WTC11 (cell line): ENCODE data around the gene CLEC3B.

Experiments used
- ESRRA ChIP-seq: sonication (generic); formaldehyde crosslinking; IDR thresholded peaks from 2 replicates; pipeline ENCODE4 v1.8.1; 2022; ENCODE audit warnings: mild to moderate bottlenecking, missing genetic modification reagents, borderline replicate concordance
- FOXK1 ChIP-seq: sonication (generic); formaldehyde crosslinking; IDR thresholded peaks from 2 replicates; pipeline ENCODE4 v1.8.0; 2022; ENCODE audit warnings: mild to moderate bottlenecking, moderate library complexity, missing genetic modification reagents
- SP1 ChIP-seq: sonication (generic); formaldehyde crosslinking; conservative IDR thresholded peaks from 2 replicates; pipeline ENCODE4 v1.8.1; 2022; ENCODE audit warnings: missing genetic modification reagents
- ZBTB21 ChIP-seq: sonication (generic); formaldehyde crosslinking; IDR thresholded peaks from 2 replicates; pipeline ENCODE4 v1.8.1; 2023; ENCODE audit warnings: mild to moderate bottlenecking, missing genetic modification reagents, borderline replicate concordance
- ZNF121 ChIP-seq: sonication (generic); formaldehyde crosslinking; IDR thresholded peaks from 2 replicates; pipeline ENCODE4 v1.8.0; 2023; ENCODE audit warnings: missing genetic modification reagents
- TF ChIP-seq, protein P1 (sequence below): fragments of 200-600 bp; IDR thresholded peaks from 2 replicates; pipeline ENCODE4 v1.8.0; 2022; ENCODE audit warnings: antibody characterized with exemption
- TF ChIP-seq, protein P2 (sequence below): sonication (generic); formaldehyde crosslinking; IDR thresholded peaks from 2 replicates; pipeline ENCODE4 v1.8.1; 2022; ENCODE audit warnings: low read depth, missing genetic modification reagents, borderline replicate concordance
- TF ChIP-seq, protein P3 (sequence below): sonication (generic); formaldehyde crosslinking; IDR thresholded peaks from 2 replicates; pipeline ENCODE4 v1.8.0; 2023; ENCODE audit warnings: missing genetic modification reagents
- TF ChIP-seq, protein P4 (sequence below): sonication (generic); formaldehyde crosslinking; IDR thresholded peaks from 2 replicates; pipeline ENCODE4 v1.8.1; 2023; ENCODE audit warnings: mild to moderate bottlenecking, missing genetic modification reagents, moderate library complexity

DNA sequence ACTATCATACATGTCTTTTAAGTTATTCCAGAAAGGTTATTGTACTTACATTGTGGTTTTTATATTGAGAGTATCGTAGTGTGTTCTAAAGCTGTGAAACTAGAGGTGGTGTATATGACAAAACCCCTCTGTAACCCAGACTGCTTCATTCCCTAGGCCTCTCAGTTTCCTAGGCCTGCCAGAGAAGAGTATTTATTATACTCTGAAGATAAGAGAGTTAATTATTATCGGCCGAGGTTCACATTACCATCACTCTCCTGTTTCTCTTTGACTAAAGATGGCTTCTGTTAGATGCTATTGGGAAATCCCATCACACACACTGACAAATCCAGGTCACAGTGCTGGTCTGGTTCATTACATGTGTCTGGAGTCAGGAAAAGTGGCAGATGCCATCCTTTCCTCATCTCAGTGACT is 29.5 kb upstream of the CLEC3B start:
- TF ChIP-seq, protein P1, sequence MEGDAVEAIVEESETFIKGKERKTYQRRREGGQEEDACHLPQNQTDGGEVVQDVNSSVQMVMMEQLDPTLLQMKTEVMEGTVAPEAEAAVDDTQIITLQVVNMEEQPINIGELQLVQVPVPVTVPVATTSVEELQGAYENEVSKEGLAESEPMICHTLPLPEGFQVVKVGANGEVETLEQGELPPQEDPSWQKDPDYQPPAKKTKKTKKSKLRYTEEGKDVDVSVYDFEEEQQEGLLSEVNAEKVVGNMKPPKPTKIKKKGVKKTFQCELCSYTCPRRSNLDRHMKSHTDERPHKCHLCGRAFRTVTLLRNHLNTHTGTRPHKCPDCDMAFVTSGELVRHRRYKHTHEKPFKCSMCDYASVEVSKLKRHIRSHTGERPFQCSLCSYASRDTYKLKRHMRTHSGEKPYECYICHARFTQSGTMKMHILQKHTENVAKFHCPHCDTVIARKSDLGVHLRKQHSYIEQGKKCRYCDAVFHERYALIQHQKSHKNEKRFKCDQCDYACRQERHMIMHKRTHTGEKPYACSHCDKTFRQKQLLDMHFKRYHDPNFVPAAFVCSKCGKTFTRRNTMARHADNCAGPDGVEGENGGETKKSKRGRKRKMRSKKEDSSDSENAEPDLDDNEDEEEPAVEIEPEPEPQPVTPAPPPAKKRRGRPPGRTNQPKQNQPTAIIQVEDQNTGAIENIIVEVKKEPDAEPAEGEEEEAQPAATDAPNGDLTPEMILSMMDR: no peak
- TF ChIP-seq SP1 (CRISPR knock-in tag): no peak
- no peak for TF ChIP-seq ZBTB21 (CRISPR knock-in tag)
- TF ChIP-seq ESRRA (CRISPR knock-in tag): no peak
- TF ChIP-seq, protein P2, sequence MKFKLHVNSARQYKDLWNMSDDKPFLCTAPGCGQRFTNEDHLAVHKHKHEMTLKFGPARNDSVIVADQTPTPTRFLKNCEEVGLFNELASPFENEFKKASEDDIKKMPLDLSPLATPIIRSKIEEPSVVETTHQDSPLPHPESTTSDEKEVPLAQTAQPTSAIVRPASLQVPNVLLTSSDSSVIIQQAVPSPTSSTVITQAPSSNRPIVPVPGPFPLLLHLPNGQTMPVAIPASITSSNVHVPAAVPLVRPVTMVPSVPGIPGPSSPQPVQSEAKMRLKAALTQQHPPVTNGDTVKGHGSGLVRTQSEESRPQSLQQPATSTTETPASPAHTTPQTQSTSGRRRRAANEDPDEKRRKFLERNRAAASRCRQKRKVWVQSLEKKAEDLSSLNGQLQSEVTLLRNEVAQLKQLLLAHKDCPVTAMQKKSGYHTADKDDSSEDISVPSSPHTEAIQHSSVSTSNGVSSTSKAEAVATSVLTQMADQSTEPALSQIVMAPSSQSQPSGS (CRISPR knock-in tag): no peak
- TF ChIP-seq, protein P3, sequence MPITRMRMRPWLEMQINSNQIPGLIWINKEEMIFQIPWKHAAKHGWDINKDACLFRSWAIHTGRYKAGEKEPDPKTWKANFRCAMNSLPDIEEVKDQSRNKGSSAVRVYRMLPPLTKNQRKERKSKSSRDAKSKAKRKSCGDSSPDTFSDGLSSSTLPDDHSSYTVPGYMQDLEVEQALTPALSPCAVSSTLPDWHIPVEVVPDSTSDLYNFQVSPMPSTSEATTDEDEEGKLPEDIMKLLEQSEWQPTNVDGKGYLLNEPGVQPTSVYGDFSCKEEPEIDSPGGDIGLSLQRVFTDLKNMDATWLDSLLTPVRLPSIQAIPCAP: no peak
- no peak for TF ChIP-seq FOXK1 (CRISPR knock-in tag)
- TF ChIP-seq, protein P4, sequence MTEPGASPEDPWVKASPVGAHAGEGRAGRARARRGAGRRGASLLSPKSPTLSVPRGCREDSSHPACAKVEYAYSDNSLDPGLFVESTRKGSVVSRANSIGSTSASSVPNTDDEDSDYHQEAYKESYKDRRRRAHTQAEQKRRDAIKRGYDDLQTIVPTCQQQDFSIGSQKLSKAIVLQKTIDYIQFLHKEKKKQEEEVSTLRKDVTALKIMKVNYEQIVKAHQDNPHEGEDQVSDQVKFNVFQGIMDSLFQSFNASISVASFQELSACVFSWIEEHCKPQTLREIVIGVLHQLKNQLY (CRISPR knock-in tag): no peak
- TF ChIP-seq ZNF121 (CRISPR knock-in tag): no peak
